Stimulated activated CD8-positive, alpha-beta memory T cell treated with anti-CD3 and anti-CD28 coated beads, Interleukin-15, amount 100 ng/mL, for 4 hours (primary cell): ENCODE measurements around the gene FAM53B.

ENCODE experiments used
- DNase-seq, 2 donors: peaks; one replicate each; pipeline ENCODE4 v3.0.0-alpha.2; 2020; ENCODE audit warnings: low read depth in 2 of 2

Gene FAM53B

DNA sequence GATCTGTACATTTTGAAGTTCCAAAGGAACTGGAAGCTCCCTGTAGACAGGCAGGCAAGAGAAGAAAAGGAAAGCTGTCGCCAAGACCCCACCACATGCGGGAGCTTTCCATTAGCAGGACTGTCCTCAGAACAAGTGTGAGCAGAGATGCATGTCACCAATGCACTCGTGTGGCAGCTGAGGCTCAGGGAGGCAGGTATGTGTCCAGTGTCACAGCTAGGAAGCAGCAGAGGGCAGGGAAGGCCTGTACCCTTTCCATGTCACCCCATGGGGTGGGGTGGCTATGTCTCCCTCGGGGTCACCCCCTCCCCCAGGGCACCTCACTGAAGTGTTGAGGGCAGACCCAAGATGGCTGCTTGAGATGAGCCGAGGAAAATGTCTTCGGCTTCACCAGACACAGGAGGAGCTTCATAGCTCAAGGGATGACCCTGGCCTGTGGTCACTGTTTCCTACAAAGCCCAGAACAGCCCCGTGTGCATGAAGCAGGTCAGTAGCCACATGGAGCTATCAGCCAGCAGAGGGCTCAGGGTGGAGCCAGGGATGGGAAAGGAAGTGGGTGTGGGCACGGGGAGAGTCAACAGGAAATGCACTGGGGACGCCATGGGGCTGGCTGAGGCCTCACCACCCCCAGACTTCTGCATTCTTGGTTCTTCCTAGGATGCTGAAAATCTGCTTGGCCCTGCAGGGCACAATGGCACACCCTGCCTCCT is 96.6 kb downstream of the FAM53B start:
- peak in 1 of 2 donors; percentile 29 for DNase-seq

- DNase-seq: no peak
These were observed 97.5 kb downstream of the FAM53B start for GRCh38 chr10:124646483-124647352.

GRCh38 chr10:124645467-124646095 is 98.6 kb downstream of the FAM53B start:
- DNase-seq: no peak

DNA sequence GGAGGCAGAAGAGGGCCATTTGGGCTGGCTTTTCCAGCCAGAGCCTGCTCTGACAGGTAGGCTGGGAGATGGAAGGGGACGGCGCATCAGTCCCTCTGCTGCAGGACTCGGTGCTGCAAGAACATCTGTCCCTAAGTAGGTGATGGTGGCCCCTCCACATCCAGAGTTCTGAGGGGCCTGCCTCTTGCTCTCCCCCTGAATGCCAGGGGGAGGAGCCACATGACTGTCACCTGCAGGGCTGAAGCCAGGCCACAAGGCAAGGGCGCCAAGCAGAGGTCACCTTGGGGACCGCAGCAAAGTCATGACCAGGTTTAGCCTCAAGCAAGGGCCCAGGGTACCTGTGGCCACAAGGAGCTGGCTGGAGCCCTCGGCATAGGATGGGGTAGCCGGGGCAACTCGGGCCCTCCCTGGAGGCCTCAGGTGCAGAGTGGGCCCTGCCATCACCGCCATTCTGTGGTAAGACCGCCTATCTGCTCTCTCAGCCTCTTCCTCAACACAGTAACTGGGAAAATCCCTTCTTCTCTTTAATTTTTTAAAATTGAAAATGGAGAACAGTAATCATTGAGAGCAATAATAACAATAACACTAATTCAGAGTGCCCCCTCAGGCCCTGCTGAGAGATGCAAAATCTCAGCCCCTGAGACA is 99.3 kb downstream of the FAM53B start:
- no peak for DNase-seq

DNA sequence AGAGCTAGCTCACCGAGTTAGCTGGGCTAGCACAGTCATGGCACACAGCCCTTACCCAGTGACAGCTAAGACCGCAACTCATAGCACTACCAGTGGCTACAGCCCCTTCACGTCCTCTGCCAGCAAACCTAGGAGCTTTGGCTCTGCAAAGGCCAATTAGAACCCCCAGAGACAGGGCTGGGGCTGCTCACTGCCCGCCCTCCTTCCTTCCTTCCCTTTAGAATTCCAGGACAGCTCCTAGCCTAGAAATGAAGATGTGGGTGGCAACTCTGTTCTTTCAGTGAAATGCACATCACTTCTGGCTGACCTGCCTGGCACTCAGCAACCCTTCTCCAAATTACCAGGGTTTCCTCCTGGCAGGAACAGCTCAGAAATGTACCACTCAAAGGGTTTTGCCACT is 99.9 kb downstream of the FAM53B start:
- DNase-seq: no peak

GRCh38 chr10:124643330-124644009 is 100.7 kb downstream of the FAM53B start:
- DNase-seq: no peak

- no peak for DNase-seq
These were observed 102.0 kb downstream of the FAM53B start for GRCh38 chr10:124642088-124642710.

GRCh38 chr10:124641282-124642087 is 102.7 kb downstream of the FAM53B start:
- DNase-seq: no peak

GRCh38 chr10:124640538-124641231 is 103.5 kb downstream of the FAM53B start:
- DNase-seq: no peak

- no peak for DNase-seq
These were observed 104.1 kb downstream of the FAM53B start for GRCh38 chr10:124640056-124640455.

- no peak for DNase-seq
These were observed 104.5 kb downstream of the FAM53B start for GRCh38 chr10:124639646-124640045.

DNA sequence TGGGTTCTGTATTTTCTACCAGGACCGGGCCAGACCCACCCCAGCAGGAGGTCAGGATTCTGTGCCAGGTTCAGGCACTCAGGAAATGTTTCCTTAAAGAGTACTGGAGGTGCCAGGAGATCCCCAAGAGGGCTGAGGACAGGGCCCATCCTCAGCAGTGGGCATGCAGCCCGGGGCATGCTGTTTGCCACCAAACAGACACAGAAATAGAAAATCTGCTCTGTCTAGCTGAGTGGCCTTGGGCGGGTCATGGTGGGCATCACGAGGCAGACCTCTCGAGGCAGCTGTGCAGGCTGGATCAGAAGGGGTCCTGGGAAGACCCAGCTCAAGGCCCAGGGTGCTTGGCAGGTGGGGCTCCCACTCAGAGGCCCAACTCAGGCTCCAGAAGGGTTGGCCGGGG is 105.0 kb downstream of the FAM53B start:
- DNase-seq: no peak

GRCh38 chr10:124637746-124638145 is 106.4 kb downstream of the FAM53B start:
- DNase-seq: no peak

- no peak for DNase-seq
These were observed 107.0 kb downstream of the FAM53B start for GRCh38 chr10:124637091-124637700.

DNA sequence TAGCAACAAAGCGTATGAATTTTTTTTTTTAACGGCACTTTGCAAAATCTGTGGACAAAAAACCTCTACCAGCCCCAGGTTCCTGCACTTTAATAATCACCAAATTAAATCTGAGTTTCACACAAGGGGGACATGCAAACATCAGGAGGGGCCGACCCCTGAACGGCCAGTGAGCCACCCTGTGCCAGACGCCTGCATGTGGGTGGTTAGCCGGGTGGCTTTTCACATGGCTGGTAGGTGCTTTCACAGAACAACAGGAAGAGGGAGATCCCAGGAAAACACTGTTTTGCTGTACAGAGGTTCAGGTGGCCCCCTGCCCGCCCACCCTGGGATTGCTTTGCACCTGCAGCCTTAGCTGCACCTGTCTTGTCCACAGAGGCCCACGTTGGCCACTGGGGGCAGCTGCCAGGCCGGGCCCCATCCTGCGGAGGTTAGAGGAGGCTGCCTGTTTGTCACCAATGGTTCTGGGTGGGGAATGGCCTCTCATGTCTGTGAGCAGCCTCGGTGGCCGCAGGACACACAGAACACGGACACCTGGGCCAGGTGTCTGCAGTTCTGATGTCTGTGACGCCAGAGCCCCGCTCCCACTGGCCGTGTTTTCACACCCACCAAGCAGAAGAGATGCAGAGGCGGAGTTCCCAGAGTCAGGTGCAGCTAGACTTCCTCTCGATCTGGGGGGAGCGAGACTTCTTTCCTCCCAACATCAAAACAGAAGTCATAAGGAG is 107.7 kb downstream of the FAM53B start:
- no peak for DNase-seq

GRCh38 chr10:124632566-124632965 is 111.6 kb downstream of the FAM53B start:
- no peak for DNase-seq

- DNase-seq: no peak
These were observed 112.1 kb downstream of the FAM53B start for GRCh38 chr10:124632064-124632531.

DNA sequence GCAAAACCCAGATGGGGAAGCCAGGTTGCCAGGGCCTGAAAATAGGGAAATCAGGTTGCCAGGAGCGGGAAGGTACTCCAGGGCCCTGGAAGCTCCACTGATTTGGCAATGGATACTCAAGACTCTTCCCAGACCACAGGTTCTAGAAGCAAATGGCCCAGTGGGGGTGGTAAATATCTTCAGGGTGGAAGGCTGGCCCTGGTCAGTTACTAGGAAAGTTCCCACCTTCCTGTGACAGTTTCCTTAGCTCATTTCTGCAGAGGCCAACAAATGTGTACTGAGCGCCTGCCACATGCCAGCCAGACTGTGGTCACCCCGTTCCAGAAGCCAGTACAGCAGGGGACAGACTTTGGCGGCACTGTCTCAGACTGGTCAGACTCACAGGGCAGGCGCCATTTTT is 113.6 kb downstream of the FAM53B start:
- no peak for DNase-seq
